Measurements from ENCODE around the gene P2RX4. TPM values are rescaled to one million over a fixed set of nuclear protein-coding genes. Genes with fewer than 3 reads are reported as not detected.

Gene P2RX4
- total RNA-seq, 4 donors from 2014 or later = 42.9 to 248 (median 154) TPM

- Histone ChIP-seq H3K4me1 (peaks cover 0 to 12% (median 9%) of the 10 kb centered on the region in 4 donors), H3K9me3 (no peaks in the 10 kb centered on the region), H3K27me3 (no peaks in the 10 kb centered on the region), H3K27ac (no peak overlapping the region), H3K36me3 (peaks cover 0 to 66% (median 0%) of the 10 kb centered on the region in 3 donors), H3K4me3 (no peak overlapping the region)
- no peak for DNase-seq
- no peak for TF ChIP-seq CTCF (IDR thresholded peaks at IDR 0.05)
- no peak for TF ChIP-seq POLR2A (IDR thresholded peaks at IDR 0.05)
These were observed 36.0 kb downstream of the P2RX4 start for GRCh38 chr12:121245951-121246350.

- Histone ChIP-seq H3K4me3 (no peak overlapping the region), H3K9me3 (no peaks in the 10 kb centered on the region), H3K4me1 (peaks cover 0 to 7% (median 2%) of the 10 kb centered on the region in 4 donors), H3K27me3 (no peaks in the 10 kb centered on the region), H3K27ac (no peak overlapping the region), H3K36me3 (peaks cover 0 to 74% (median 0%) of the 10 kb centered on the region in 3 donors)
- TF ChIP-seq CTCF (IDR thresholded peaks at IDR 0.05) (no peak), POLR2A (IDR thresholded peaks at IDR 0.05) (no peak)
- DNase-seq = no peak
These were observed 37.1 kb downstream of the P2RX4 start for GRCh38 chr12:121246893-121247557.

GRCh38 chr12:121248622-121249021 is 38.7 kb downstream of the P2RX4 start:
- H3K4me3 ChIP-seq = no peak overlapping the region
- peaks cover 0 to 85% (median 0%) of the 10 kb centered on the region in 3 donors for H3K36me3 ChIP-seq
- DNase-seq = peak in 2 of 3 donors; percentile 83 to 87

GRCh38 chr12:121250359-121250758 is 40.4 kb downstream of the P2RX4 start:
- H3K4me1 ChIP-seq = peaks cover 0 to 7% (median 2%) of the 10 kb centered on the region in 4 donors
- TF ChIP-seq POLR2A (IDR thresholded peaks at IDR 0.05) (no peak), CTCF (IDR thresholded peaks at IDR 0.05) (no peak)
- H3K9me3 ChIP-seq = no peaks in the 10 kb centered on the region
- H3K27me3 ChIP-seq = no peaks in the 10 kb centered on the region
- H3K27ac ChIP-seq = no peak overlapping the region
- no peak overlapping the region for H3K4me3 ChIP-seq
- peaks cover 0 to 83% (median 0%) of the 10 kb centered on the region in 3 donors for H3K36me3 ChIP-seq
- DNase-seq = no peak

More at GRCh38 chr12:121248622-121249021, 38.7 kb downstream of the P2RX4 start:
- Histone ChIP-seq H3K27ac (peak overlapping the region in 1 of 4 donors; percentile 52), H3K27me3 (no peaks in the 10 kb centered on the region), H3K9me3 (no peaks in the 10 kb centered on the region), H3K4me1 (peaks cover 0 to 7% (median 2%) of the 10 kb centered on the region in 4 donors)
- TF ChIP-seq CTCF (IDR thresholded peaks at IDR 0.05) (no peak), POLR2A (IDR thresholded peaks at IDR 0.05) (no peak)

GRCh38 chr12:121251838-121252237 is 41.9 kb downstream of the P2RX4 start:
- H3K27me3 ChIP-seq = no peaks in the 10 kb centered on the region
- no peak overlapping the region for H3K4me3 ChIP-seq
- H3K9me3 ChIP-seq = no peaks in the 10 kb centered on the region
- peaks cover 0 to 7% (median 2%) of the 10 kb centered on the region in 4 donors for H3K4me1 ChIP-seq
- DNase-seq = no peak
- no peak overlapping the region for H3K27ac ChIP-seq
- TF ChIP-seq POLR2A (IDR thresholded peaks at IDR 0.05) = no peak
- no peak for TF ChIP-seq CTCF (IDR thresholded peaks at IDR 0.05)
- H3K36me3 ChIP-seq = peaks cover 0 to 92% (median 0%) of the 10 kb centered on the region in 3 donors
